LNCAP (cell line): ENCODE measurements around the gene CAMK2D.

ENCODE experiments used
- TF ChIP-seq, protein P1 (sequence below): fragments of 450-650 bp; IDR thresholded peaks from 2 replicates; pipeline ENCODE4 v1.5.1; 2017; ENCODE audit warnings: mild to moderate bottlenecking

The CAMK2D gene

DNA sequence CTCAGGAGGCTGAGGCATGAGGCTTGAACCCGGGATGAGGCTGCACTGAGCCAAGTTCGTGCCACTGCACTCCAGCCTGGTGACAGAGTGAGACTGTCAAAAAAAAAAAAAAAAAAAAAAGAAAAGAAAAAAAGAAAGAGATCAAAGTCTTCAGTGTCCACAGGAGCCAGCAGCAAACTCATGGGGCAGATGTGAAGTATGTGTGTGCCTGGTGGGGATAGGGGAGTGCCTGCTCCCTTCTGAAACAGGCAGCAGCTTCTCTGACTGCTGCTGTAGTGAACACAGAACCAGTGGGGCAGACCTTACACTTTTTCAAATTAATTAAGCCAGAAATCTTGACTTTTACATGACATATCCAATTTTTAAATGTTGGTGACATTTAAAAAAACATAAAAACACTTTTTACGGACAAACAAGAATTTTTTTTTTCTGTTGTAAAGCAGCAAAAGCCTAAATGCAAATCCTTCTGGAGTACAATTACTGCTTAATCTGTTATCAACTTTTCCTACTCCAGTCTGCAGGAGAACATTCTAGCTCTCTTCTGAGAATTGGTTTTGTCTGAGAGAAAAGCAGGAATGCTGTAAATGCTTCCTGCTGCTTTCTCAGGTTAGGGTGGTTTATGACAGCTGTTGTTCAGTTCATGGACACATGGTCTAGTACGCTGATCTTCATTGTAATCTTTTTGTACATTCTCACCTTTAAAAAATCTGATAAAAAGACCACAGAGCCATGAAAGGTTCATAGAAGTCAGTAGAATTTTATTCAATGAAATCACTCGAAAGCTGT lies 311.1 kb downstream of the CAMK2D start:
- TF ChIP-seq, protein P1, sequence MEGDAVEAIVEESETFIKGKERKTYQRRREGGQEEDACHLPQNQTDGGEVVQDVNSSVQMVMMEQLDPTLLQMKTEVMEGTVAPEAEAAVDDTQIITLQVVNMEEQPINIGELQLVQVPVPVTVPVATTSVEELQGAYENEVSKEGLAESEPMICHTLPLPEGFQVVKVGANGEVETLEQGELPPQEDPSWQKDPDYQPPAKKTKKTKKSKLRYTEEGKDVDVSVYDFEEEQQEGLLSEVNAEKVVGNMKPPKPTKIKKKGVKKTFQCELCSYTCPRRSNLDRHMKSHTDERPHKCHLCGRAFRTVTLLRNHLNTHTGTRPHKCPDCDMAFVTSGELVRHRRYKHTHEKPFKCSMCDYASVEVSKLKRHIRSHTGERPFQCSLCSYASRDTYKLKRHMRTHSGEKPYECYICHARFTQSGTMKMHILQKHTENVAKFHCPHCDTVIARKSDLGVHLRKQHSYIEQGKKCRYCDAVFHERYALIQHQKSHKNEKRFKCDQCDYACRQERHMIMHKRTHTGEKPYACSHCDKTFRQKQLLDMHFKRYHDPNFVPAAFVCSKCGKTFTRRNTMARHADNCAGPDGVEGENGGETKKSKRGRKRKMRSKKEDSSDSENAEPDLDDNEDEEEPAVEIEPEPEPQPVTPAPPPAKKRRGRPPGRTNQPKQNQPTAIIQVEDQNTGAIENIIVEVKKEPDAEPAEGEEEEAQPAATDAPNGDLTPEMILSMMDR = no peak

GRCh38 chr4:113449410-113449974 lies 312.0 kb downstream of the CAMK2D start:
- TF ChIP-seq, protein P1 = no peak

DNA sequence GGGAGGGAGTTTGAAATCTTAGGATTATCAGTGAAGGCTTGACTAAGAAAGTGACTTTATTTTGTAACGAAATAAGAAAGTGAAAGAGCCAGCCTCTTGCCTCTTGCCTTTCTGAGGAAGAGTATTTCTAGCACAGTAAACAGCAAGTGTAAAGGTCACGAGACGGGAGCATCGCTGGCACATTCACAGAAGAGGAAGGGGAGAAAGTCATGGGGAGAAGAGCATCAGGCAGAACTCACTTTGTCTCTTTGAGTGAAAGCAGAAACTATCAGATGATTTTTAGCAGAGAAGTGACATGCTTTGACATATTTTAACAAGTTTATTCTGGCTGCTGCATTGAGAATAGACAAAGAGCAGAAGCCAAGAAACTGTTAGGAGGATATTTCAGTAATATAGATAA lies 313.8 kb downstream of the CAMK2D start:
- TF ChIP-seq, protein P1 = no peak

GRCh38 chr4:113447061-113447460 lies 314.5 kb downstream of the CAMK2D start:
- TF ChIP-seq, protein P1 = no peak

DNA sequence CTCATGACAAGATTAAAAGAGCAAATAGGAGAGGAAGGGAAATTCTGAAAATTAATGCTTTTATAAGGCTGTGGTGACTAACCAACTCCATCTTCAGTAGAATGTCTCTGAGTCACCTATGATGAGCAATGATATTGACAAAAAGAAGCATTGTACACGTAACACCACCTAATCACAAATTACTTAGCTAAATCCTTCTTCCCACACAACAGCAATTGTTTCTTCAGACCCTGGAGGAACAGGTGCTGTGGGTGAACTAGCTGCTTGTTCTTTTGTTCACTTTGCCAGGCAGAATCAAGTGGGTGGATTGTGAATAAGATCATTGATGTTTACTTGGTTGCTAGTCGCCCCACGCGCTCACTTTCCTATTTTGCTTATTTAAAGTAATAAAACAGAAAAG lies 315.5 kb downstream of the CAMK2D start:
- TF ChIP-seq, protein P1 = no peak

DNA sequence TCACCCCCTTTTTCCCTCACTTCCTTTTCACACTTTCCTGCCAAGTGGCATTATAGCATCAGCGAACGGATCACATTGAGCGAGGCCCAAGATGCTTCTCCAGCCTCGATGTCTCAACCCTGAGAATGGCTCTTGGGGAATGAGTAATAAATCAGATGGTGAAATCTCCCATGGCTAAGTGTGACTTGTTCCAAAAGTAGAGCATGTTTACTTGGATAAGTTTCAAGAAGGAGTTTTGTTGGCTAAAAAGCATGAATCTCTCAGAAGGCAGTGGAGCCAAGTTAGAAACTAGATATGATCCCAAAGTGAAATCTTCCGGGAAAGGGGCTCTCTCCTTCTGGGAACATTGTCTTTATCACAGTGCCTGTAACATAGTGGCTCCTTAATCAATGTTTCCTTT lies 316.3 kb downstream of the CAMK2D start:
- TF ChIP-seq, protein P1 = no peak

DNA sequence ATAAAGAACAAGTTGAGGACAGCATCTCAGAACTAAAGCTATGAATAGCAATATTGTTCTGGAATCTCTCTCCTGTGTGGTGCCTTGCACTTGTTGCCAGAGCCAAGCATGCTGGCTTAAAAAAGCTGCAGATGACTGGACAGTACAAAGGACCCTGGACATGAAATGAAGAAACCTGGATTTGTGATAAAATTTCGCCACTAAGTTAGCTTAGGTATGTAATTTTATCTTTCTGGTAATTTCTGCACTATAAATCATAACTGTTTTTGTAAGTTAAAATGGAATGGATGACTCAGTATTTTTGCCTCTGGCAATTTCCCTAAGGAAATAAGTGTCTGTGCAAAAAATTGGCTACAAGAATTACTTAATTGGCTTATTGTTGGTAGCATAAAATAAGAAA lies 317.2 kb downstream of the CAMK2D start:
- TF ChIP-seq, protein P1 = no peak
